GM23248 (cell line): ENCODE data around the gene KNDC1.

Experiments
- EZH2 ChIP-seq: fragments of 200-600 bp; sonication (generic); IDR thresholded peaks from 2 replicates; pipeline ENCODE4 v1.6.1; 2018; ENCODE audit warnings: antibody characterized with exemption, mild to moderate bottlenecking; ENCODE audit not compliant: insufficient read depth, poor library complexity, severe bottlenecking
- EZH2phosphoT487 ChIP-seq: fragments of 200-600 bp; sonication (generic); IDR thresholded peaks from 2 replicates; pipeline ENCODE4 v1.6.1; 2018; ENCODE audit warnings: antibody characterized with exemption, moderate library complexity, mild to moderate bottlenecking, low read depth; ENCODE audit not compliant: insufficient read depth

- no peak for TF ChIP-seq EZH2
- no peak for TF ChIP-seq EZH2phosphoT487
Observed at GRCh38 chr10:133154411-133154810, 5.6 kb upstream of the KNDC1 start.
